Esophagus squamous epithelium (tissue), 5 donors: ENCODE results near the gene CASP8. TPM values are rescaled to one million over a fixed set of nuclear protein-coding genes. Genes with fewer than 3 reads are reported as not detected.
"Not testable (repeated sequence)": the region's sequence is repeated elsewhere in the genome, so short reads cannot be mapped to it uniquely, and the experiment has no call there.

Experiments used
- DNase-seq: peaks from one replicate; lab custom pipeline; 2025; lab: John Stamatoyannopoulos, UW
- H3K27ac ChIP-seq, 4 donors: fragments of 200-600 bp; sonication (generic); one replicate each; pipeline ENCODE4 v1.5.1; 2016 to 2019; ENCODE audit warnings: mild to moderate bottlenecking in 1 of 4
- H3K27me3 ChIP-seq, 4 donors: fragments of 200-600 bp; sonication (generic); 1 replicate in 3 of 4; 2 replicates in 1 of 4; pipeline versions ENCODE4 v1.5.1 to v1.6.0; 2017 to 2021; ENCODE audit warnings: antibody characterized with exemption in 1 of 4
- H3K36me3 ChIP-seq, 3 donors: fragments of 200-600 bp; sonication (generic); one replicate each; pipeline ENCODE4 v1.5.1; 2016 to 2019
- H3K4me1 ChIP-seq, 3 donors: fragments of 200-600 bp; sonication (generic); one replicate each; pipeline ENCODE4 v1.5.1; 2017 to 2019
- H3K4me3 ChIP-seq, 4 donors: fragments of 200-600 bp; sonication (generic); 1 replicate in 3 of 4; 2 replicates in 1 of 4; pipeline ENCODE4 v1.5.1; 2016 to 2019; ENCODE audit warnings: mild to moderate bottlenecking in 2 of 4, moderate library complexity in 1 of 4
- H3K9me3 ChIP-seq, 3 donors: fragments of 200-600 bp; sonication (generic); one replicate each; pipeline ENCODE4 v1.5.1; 2016 to 2019
- CTCF ChIP-seq, 6 experiments: fragments of 450-650 bp in 4 of 6; fragments of 200-600 bp in 2 of 6; sonication (generic) in 2 of 6; IDR thresholded peaks; one replicate each; pipeline ENCODE4 v1.5.1; 2016 to 2019; ENCODE audit warnings: antibody characterized with exemption in 6 of 6, mild to moderate bottlenecking in 4 of 6, moderate library complexity in 4 of 6
- POLR2A ChIP-seq, 4 donors: fragments of 450-650 bp; IDR thresholded peaks; one replicate each; pipeline ENCODE4 v1.6.1; 2017; ENCODE audit warnings: antibody characterized with exemption in 4 of 4, mild to moderate bottlenecking in 4 of 4, moderate library complexity in 3 of 4
- WGBS, 2 donors: methylation state at CpG; one replicate each; pipeline ENCODE4 v1.1.5; 2018; 5-methylcytosine and 5-hydroxymethylcytosine counted together
- intact Hi-C: fragments of 100-400 bp; cut with DNase I; formaldehyde crosslinking; loops from one replicate; pipeline ENCODE4 v1.15.0; 2022
- total RNA-seq, 4 donors: library from RNA; depleted of rRNA; stranded (reverse); fragments of >200 nt; gene quantifications; one replicate each; pipeline ENCODE4 v1.1.0, GENCODE V29; 2016
- donor health status: DM: yes; HTN: yes; CAD: no.

Gene CASP8
- total RNA-seq, 4 donors from 2014 or later = 13.8 to 28.2 (median 22.8) TPM

- Histone ChIP-seq H3K27ac (no peak overlapping the region), H3K4me1 (peaks cover 0 to 9% (median 0%) of the 10 kb centered on the region in 3 donors), H3K27me3 (no peaks in the 10 kb centered on the region), H3K36me3 (no peaks in the 10 kb centered on the region), H3K4me3 (no peak overlapping the region), H3K9me3 (peaks cover 0 to 14% (median 0%) of the 10 kb centered on the region in 3 donors)
- intact Hi-C loops = no loop called here
- no peak for DNase-seq
- TF ChIP-seq POLR2A (IDR thresholded peaks at IDR 0.05) (no peak), CTCF (IDR thresholded peaks at IDR 0.05) (no peak)
- 28 to 52% methylated on average over 3 of the region's 3 CpGs for WGBS, 2 donors
Observed at GRCh38 chr2:201298462-201299052, 38.2 kb downstream of the CASP8 start.

- H3K27me3 ChIP-seq, DNase-seq, H3K36me3 ChIP-seq, intact Hi-C loops, H3K27ac ChIP-seq, H3K4me3 ChIP-seq, H3K4me1 ChIP-seq: not testable (repeated sequence)
- peaks cover 0 to 21% (median 0%) of the 10 kb centered on the region in 3 donors for H3K9me3 ChIP-seq
- WGBS, 2 donors = 94 to 97% methylated on average over 6 to 10 of the region's 11 CpGs
Observed at GRCh38 chr2:201299929-201300328, 39.6 kb downstream of the CASP8 start.

- intact Hi-C loops = no loop called here
- peaks cover 0 to 20% (median 0%) of the 10 kb centered on the region in 3 donors for H3K36me3 ChIP-seq
- H3K9me3 ChIP-seq = peaks cover 0 to 10% (median 0%) of the 10 kb centered on the region in 3 donors
- 100% methylated on average over 3 of the region's 3 CpGs for WGBS, 2 donors
- H3K4me1 ChIP-seq = no peaks in the 10 kb centered on the region
- H3K4me3 ChIP-seq = no peak overlapping the region
- no peak overlapping the region for H3K27ac ChIP-seq
- no peak for DNase-seq
- no peaks in the 10 kb centered on the region for H3K27me3 ChIP-seq
- no peak for TF ChIP-seq POLR2A (IDR thresholded peaks at IDR 0.05)
- no peak for TF ChIP-seq CTCF (IDR thresholded peaks at IDR 0.05)
Observed at GRCh38 chr2:201307876-201308275, 47.5 kb downstream of the CASP8 start.

DNA sequence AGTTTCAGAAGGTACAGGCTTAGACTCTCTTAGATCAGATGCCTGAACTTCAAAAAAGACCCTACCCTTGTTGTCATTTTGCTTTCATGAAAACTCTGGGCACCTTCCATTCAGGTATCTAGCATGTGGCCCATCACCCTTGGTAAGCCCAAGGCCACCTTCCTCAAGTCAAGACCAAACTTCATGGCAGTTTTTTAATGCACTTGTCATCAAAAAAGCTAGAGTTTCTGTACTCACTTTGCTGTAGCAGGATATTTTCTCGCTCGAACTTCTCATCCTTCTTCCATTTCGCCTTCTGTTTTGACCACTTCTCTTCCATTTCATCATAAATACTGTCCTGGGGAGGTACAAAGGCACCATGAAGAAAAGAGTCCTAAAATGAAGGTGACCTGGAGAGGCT is 48.6 kb downstream of the CASP8 start:
- TF ChIP-seq POLR2A (IDR thresholded peaks at IDR 0.05) (no peak), CTCF (IDR thresholded peaks at IDR 0.05) (no peak)
- intact Hi-C loops = no loop called here
- peaks cover 0 to 10% (median 0%) of the 10 kb centered on the region in 3 donors for H3K9me3 ChIP-seq
- H3K4me1 ChIP-seq = no peaks in the 10 kb centered on the region
- H3K27ac ChIP-seq = no peak overlapping the region
- H3K36me3 ChIP-seq = peaks cover 0 to 20% (median 0%) of the 10 kb centered on the region in 3 donors
- H3K4me3 ChIP-seq = no peak overlapping the region
- H3K27me3 ChIP-seq = no peaks in the 10 kb centered on the region
- no peak for DNase-seq
- 92 to 95% methylated on average over 3 of the region's 3 CpGs for WGBS, 2 donors

DNA sequence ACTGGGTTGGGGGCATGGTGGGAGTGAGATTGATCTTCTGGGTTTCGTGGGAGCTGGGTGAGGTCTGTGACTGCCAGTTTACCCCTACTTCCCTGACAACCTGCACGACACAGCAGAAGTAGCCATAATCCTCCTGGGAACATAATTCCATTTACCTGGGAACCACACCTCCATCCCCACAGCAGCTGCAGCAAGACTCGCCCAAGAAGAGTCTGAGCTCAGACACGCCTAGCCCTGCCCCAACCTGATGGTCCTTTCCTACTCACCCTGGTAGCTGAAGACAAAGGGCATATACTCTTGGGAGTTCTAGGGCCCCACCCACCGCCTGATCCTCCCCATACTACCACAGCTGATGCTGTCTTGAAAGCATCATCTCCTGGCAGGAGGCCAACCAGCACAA is 53.0 kb downstream of the CASP8 start:
- H3K36me3 ChIP-seq = peaks cover 0 to 10% (median 0%) of the 10 kb centered on the region in 3 donors
- WGBS, 2 donors = 49 to 63% methylated on average over 3 to 4 of the region's 5 CpGs
- H3K9me3 ChIP-seq = no peaks in the 10 kb centered on the region
- H3K27ac ChIP-seq = no peak overlapping the region
- intact Hi-C loops = no loop called here
- H3K4me3 ChIP-seq = no peak overlapping the region
- no peak for DNase-seq
- TF ChIP-seq POLR2A (IDR thresholded peaks at IDR 0.05) (no peak), CTCF (IDR thresholded peaks at IDR 0.05) (no peak)
- no peaks in the 10 kb centered on the region for H3K4me1 ChIP-seq
- no peaks in the 10 kb centered on the region for H3K27me3 ChIP-seq
